T1000 (cell line): Measurements from ENCODE around the gene GPN3.
"Not testable (repeated sequence)": the region's sequence is repeated elsewhere in the genome, so short reads cannot be mapped to it uniquely, and the experiment has no call there.

Experiments used
- DNase-seq: peaks from one replicate; lab custom pipeline; 2025; ENCODE audit warnings: mixed read lengths; lab: John Stamatoyannopoulos, UW

The GPN3 gene

GRCh38 chr12:110444455-110444854 lies 23.6 kb downstream of the GPN3 start:
- DNase-seq: no peak

- no peak for DNase-seq
Observed at GRCh38 chr12:110436231-110436630, 31.8 kb downstream of the GPN3 start.

DNA sequence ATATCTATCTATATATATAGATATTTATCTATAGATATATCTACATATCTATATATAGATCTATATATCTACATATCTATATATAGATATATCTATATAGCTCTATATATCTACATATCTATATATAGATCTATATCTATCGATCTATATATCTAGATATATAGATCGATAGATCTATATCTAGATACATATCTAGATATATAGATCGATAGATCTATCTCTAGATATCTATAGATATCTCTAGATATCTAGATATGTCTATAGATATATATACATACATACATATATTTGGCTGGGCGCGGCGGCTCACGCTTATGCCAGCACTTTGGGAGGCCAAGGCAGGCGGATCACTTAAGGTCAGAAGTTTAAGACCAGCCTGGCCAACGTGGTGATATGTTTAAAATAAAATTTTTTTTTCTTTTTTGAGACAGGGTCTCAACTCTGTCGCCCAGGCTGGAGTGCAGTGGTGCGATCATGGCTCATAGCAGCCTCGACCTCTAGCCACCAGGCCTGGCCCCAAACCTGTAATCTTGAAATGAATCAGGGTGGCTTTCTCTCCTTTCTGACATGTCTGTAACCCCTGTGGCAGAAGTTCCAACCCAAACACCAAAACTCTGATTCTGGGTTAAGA lies 36.0 kb downstream of the GPN3 start:
- DNase-seq: no peak

GRCh38 chr12:110429676-110430075 lies 38.4 kb downstream of the GPN3 start:
- DNase-seq: not testable (repeated sequence)

- no peak for DNase-seq
Observed at GRCh38 chr12:110426406-110426805, 41.7 kb downstream of the GPN3 start.

- no peak for DNase-seq
Observed at GRCh38 chr12:110424237-110424636, 43.8 kb downstream of the GPN3 start.

- DNase-seq: no peak
Observed at GRCh38 chr12:110421701-110422100, 46.4 kb downstream of the GPN3 start.

- DNase-seq: no peak
Observed at GRCh38 chr12:110421159-110421661, 46.8 kb downstream of the GPN3 start.

DNA sequence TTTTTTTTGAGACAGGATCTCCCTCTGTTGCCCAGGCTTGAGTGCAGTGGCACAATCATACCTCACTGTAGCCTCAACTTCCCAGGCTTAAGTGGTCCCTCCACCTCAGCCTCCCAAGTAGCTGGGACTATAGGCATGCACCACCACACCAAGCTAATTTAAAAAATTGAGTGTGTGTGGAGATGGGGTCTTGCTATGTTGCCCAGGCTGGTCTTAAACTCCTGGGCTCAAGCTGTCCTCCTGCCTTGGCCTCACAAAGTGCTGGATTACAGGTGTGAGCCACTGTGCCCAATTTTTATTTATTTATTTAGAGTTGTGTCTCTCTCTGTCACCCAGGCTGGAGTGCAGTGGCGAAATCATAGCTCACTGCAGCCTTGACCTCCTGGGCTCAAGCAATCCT lies 47.4 kb downstream of the GPN3 start:
- DNase-seq: not testable (repeated sequence)

- not testable (repeated sequence) for DNase-seq
Observed at GRCh38 chr12:110417113-110417512, 50.9 kb downstream of the GPN3 start.

GRCh38 chr12:110410086-110410485 lies 58.0 kb downstream of the GPN3 start:
- not testable (repeated sequence) for DNase-seq

GRCh38 chr12:110405126-110405662 lies 62.9 kb downstream of the GPN3 start:
- DNase-seq: not testable (repeated sequence)

DNA sequence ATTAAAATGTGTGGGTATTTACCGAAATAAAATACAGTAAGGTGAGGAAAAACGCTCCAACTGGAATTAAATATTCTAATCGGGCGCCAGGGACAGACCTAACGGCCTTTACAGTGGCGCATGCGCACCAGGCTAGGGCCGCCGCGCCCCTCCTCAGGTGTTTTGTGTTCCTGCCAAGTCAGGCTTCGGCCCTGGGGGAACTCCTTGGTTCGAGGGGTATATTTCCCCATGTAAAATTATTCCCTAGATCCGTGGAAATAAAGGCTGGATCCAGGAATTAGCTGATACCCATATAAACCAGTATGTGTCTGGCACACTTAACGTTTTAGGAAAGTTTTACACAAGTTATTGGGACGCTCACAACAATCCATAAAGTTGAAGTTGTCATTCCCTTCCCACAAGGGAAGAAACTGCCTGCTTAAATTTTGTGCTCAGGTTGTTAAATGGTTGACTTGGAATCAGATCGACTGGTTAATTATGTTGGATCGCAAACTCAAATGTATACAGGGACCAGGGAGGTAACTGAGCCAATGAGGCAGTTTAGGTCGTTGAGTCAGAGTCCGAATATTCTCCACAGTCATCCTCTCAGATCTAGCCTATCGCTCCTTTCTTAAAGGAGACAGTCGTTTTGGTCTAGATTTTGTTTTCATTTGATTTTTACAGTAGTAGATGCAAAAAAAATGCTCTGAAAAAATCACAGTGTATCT lies 63.9 kb downstream of the GPN3 start:
- peak; percentile 58 for DNase-seq

GRCh38 chr12:110403146-110403975 lies 64.7 kb downstream of the GPN3 start, which contains the start of gene ANAPC7:
ANAPC7 (minus strand) TSS chr12:110403708; CDS start chr12:110403627, 81 bp downstream.
- DNase-seq: peak; percentile 78
